ENCODE measurements around the gene ZNF827. TPM values are rescaled to one million over a fixed set of nuclear protein-coding genes. Genes with fewer than 3 reads are reported as not detected.

Gene ZNF827
- total RNA-seq, 2 donors from 2014 or later: 13.3 to 17.9 TPM

- DNase-seq (no peak), ATAC-seq (peak in 1 of 2 donors; percentile 54)
- intact Hi-C loops (cut with DNase I): loop anchor here in 1 of 2 donors (5.0 kb wide), 1 partner anchor 34 kb away; the partner anchor contains the start of gene C4orf51
Observed at GRCh38 chr4:145716200-145716599, 222.4 kb downstream of the ZNF827 start.

GRCh38 chr4:145709843-145710242 is 228.8 kb downstream of the ZNF827 start:
- ATAC-seq (no peak), DNase-seq (no peak)
- intact Hi-C loops (cut with DNase I): no loop called here

GRCh38 chr4:145709336-145709735 is 229.3 kb downstream of the ZNF827 start:
- intact Hi-C loops (cut with DNase I): no loop called here
- DNase-seq: no peak
- no peak for ATAC-seq

Other genes with a start within 250 kb of the ZNF827 start
- gene LSM6, start 236.9 kb upstream of the ZNF827 start, total RNA-seq: 10 to 100 TPM; 15.7 to 17.2 TPM